ENCODE results near the gene ARHGEF28.

ARHGEF28 gene

DNA sequence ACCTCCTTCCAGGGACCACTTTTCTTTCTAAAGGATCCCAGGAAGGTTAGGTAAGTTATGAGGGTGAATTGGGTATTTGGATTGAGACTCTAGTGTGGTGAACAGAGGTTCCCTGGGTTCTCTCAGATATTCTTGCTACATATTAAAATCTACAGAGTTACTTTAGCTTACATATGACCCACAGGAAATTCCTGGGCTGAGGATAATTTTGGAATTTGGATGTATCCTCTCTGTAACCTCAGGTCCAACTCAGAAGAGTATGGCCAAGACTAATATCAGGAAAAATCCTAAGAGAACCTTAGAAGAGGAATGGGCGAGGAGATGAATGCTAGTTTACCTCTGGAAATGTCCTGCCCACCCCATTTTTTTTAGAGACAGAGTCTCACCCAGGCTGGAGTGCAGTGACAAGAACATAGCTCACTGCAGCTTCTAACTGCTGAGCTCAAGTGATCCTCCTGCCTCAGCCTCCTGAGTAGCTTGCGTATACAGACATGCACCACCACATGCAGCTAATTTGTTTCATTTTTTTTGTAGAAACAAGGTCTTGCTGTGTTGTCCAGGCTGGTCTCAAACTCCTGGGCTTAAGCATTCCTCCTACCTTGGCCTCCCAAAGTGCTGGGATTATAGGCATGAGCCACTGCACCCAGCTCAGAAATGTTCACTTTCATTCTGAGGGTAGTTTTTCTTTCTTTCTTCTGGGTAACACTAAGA, 196.4 kb downstream of the ARHGEF28 start:
- Histone ChIP-seq H3K4me1 (ENCODE audit: control insufficient read depth in 1 of 2, insufficient read depth in 1 of 2, low read depth in 1 of 2, low read length in 1 of 2) (no peaks in the 10 kb centered on the region), H3K36me3 (no peaks in the 10 kb centered on the region), H3K27ac (no peak overlapping the region), H3K27me3 (no peaks in the 10 kb centered on the region), H3K9me3 (no peaks in the 10 kb centered on the region), H3K4me3 (ENCODE audit: low read depth in 1 of 2, low read length in 1 of 2) (no peak overlapping the region)
- no peak for TF ChIP-seq CTCF (IDR thresholded peaks at IDR 0.05)

- Histone ChIP-seq H3K36me3 (no peaks in the 10 kb centered on the region), H3K9me3 (no peaks in the 10 kb centered on the region), H3K27ac (no peak overlapping the region), H3K4me1 (ENCODE audit: control insufficient read depth in 1 of 2, insufficient read depth in 1 of 2, low read depth in 1 of 2, low read length in 1 of 2) (no peaks in the 10 kb centered on the region), H3K27me3 (no peaks in the 10 kb centered on the region), H3K4me3 (ENCODE audit: low read depth in 1 of 2, low read length in 1 of 2) (no peak overlapping the region)
- TF ChIP-seq CTCF (IDR thresholded peaks at IDR 0.05) = no peak
Observed at GRCh38 chr5:73822989-73823339, 197.0 kb downstream of the ARHGEF28 start.

DNA sequence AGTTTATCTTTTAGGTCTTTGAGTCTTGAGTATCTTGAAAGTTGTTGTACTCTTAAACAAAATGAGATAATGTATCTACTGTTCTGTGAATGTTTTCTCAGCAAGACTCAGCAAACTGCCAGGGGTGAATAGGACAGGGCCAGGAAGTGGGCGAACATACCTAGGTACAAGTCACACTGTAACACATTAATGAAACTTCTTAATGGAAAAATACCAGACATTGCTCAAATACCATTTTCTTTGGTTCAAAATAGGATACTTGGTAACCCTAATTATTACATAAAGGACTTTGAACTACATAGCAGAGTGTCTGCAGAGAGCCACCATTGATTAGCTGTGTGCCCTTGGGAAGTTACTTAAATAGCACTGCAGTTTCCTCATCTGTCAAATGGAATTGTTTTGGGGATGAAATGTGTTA, 197.5 kb downstream of the ARHGEF28 start:
- no peaks in the 10 kb centered on the region for H3K9me3 ChIP-seq
- no peak overlapping the region for H3K27ac ChIP-seq
- no peaks in the 10 kb centered on the region for H3K4me1 ChIP-seq (ENCODE audit: control insufficient read depth in 1 of 2, insufficient read depth in 1 of 2, low read depth in 1 of 2, low read length in 1 of 2)
- TF ChIP-seq CTCF (IDR thresholded peaks at IDR 0.05) = no peak
- no peaks in the 10 kb centered on the region for H3K36me3 ChIP-seq
- H3K4me3 ChIP-seq (ENCODE audit: low read depth in 1 of 2, low read length in 1 of 2) = no peak overlapping the region
- no peaks in the 10 kb centered on the region for H3K27me3 ChIP-seq

DNA sequence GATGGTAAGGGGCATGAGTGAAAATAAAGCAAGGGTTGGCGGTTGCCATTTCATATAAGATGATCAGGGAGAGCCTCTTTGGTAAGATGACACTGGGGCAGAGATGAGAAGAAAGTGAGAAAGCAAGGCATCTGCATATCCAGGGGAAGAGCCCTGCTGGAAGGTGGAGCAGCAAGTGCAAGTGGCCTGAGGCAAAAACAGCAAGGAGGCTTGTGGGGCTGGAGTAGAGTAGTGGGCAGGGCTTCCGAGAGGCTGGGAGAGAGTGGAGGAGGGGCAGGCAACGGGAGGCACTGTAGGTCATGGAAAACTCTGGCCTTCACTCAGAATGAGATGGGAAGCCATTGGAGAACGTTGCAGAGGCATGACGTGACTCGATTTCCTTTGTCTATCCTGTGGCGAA, 199.2 kb downstream of the ARHGEF28 start:
- H3K4me3 ChIP-seq (ENCODE audit: low read depth in 1 of 2, low read length in 1 of 2) = no peak overlapping the region
- no peaks in the 10 kb centered on the region for H3K36me3 ChIP-seq
- no peak overlapping the region for H3K27ac ChIP-seq
- no peaks in the 10 kb centered on the region for H3K9me3 ChIP-seq
- no peaks in the 10 kb centered on the region for H3K27me3 ChIP-seq
- no peaks in the 10 kb centered on the region for H3K4me1 ChIP-seq (ENCODE audit: control insufficient read depth in 1 of 2, insufficient read depth in 1 of 2, low read depth in 1 of 2, low read length in 1 of 2)
- TF ChIP-seq CTCF (IDR thresholded peaks at IDR 0.05) = no peak

GRCh38 chr5:73825736-73826135, 199.7 kb downstream of the ARHGEF28 start:
- Histone ChIP-seq H3K9me3 (no peaks in the 10 kb centered on the region), H3K27me3 (no peaks in the 10 kb centered on the region), H3K36me3 (no peaks in the 10 kb centered on the region), H3K4me1 (ENCODE audit: control insufficient read depth in 1 of 2, insufficient read depth in 1 of 2, low read depth in 1 of 2, low read length in 1 of 2) (no peaks in the 10 kb centered on the region), H3K27ac (no peak overlapping the region), H3K4me3 (ENCODE audit: low read depth in 1 of 2, low read length in 1 of 2) (no peak overlapping the region)
- TF ChIP-seq CTCF (IDR thresholded peaks at IDR 0.05) = no peak
